Measurements from ENCODE around the gene ELF1. TPM values are rescaled to one million over a fixed set of nuclear protein-coding genes. Genes with fewer than 3 reads are reported as not detected.
"Not testable (repeated sequence)": the region's sequence is repeated elsewhere in the genome, so short reads cannot be mapped to it uniquely, and the experiment has no call there.

The ELF1 gene
- total and polyA plus RNA-seq, 2 donors from 2014 or later = 12.0 to 95.1 TPM

DNA sequence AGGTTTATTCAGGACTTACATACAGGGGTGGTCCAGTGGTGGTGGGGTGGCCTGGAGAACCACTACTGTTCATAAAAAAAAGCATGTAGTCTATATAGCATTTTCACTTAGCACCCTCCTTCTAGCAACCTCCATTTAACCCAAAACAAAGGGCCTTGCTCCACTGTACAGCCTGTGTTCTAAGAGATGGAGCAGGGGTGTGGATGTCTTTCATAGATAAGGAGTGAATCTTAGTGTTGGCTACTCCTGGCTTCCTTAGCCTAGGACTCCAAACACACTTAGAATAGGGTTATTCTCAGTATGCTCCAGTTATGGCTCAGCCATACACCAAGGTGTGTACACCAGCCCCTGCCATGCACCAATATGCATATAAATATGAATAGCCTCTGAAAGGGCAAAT is 95.2 kb downstream of the ELF1 start:
- no peak for DNase-seq
- intact Hi-C loops (cut with DNase I) = loop anchor here (10.0 kb wide), 1 partner anchor 131 kb away; no protein-coding TSS in a partner anchor
- H3K4me3 ChIP-seq (ENCODE audit: low read length in 3 of 3) = no peak overlapping the region
- TF ChIP-seq, protein P1, sequence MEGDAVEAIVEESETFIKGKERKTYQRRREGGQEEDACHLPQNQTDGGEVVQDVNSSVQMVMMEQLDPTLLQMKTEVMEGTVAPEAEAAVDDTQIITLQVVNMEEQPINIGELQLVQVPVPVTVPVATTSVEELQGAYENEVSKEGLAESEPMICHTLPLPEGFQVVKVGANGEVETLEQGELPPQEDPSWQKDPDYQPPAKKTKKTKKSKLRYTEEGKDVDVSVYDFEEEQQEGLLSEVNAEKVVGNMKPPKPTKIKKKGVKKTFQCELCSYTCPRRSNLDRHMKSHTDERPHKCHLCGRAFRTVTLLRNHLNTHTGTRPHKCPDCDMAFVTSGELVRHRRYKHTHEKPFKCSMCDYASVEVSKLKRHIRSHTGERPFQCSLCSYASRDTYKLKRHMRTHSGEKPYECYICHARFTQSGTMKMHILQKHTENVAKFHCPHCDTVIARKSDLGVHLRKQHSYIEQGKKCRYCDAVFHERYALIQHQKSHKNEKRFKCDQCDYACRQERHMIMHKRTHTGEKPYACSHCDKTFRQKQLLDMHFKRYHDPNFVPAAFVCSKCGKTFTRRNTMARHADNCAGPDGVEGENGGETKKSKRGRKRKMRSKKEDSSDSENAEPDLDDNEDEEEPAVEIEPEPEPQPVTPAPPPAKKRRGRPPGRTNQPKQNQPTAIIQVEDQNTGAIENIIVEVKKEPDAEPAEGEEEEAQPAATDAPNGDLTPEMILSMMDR (IDR thresholded peaks at IDR 0.05; ENCODE audit: borderline replicate concordance, extremely low read depth, insufficient read depth) = no peak
- H3K27me3 ChIP-seq (ENCODE audit: control insufficient read depth, insufficient read depth, low read length) = no peaks in the 10 kb centered on the region
- peaks cover 0 to 2% (median 0%) of the 10 kb centered on the region in 3 donors for H3K4me1 ChIP-seq (ENCODE audit: control insufficient read depth in 2 of 3, insufficient read depth in 2 of 3, low read depth in 1 of 3, low read length in 3 of 3)
- FAIRE-seq = no peak
- H3K27ac ChIP-seq (ENCODE audit: low read depth in 2 of 2, low read length in 2 of 2) = no peak overlapping the region
- H3K9me3 ChIP-seq (ENCODE audit: control insufficient read depth in 2 of 3, insufficient read depth in 1 of 3, low read length in 3 of 3) = no peaks in the 10 kb centered on the region
- no peak overlapping the region for H3K9ac ChIP-seq (ENCODE audit: low read length in 3 of 3)
- H3K36me3 ChIP-seq (ENCODE audit: control insufficient read depth in 2 of 3, insufficient read depth in 3 of 3, low read length in 3 of 3) = no peaks in the 10 kb centered on the region

DNA sequence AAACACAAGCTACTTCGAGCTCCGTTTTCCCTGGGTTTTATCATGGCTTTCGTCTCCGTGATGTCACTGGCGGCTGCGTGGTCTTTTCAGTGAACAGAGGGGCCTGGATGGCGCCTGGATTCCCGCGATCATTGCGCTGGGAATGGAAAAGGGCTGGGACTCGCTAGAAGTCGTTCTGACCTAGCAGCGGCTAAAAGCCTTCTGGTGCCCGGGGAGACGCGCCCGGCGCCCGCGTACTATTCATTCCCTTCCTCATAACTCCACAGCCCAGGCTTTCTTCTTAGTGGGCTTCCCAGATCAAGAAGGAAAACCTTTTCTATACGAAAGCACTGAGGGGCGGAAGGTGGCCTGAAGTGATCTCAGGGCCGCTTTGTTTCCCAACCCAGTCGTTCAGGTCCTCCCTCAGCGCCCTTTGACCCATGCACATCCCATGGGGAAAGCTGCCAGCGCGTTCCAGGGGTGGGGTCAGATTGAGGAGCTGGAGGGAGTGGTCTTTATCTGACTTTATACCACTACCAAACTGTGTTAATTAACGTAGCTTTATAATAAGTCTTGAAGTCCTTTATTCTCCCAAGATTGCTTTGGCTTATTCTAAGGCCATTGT is 96.6 kb downstream of the ELF1 start:
- Histone ChIP-seq H3K27ac (ENCODE audit: low read depth in 2 of 2, low read length in 2 of 2) (no peak overlapping the region), H3K36me3 (ENCODE audit: control insufficient read depth in 2 of 3, insufficient read depth in 3 of 3, low read length in 3 of 3) (no peaks in the 10 kb centered on the region), H3K27me3 (ENCODE audit: control insufficient read depth, insufficient read depth, low read length) (no peaks in the 10 kb centered on the region), H3K4me3 (ENCODE audit: low read length in 3 of 3) (no peak overlapping the region), H3K4me1 (ENCODE audit: control insufficient read depth in 2 of 3, insufficient read depth in 2 of 3, low read depth in 1 of 3, low read length in 3 of 3) (peaks cover 0 to 2% (median 0%) of the 10 kb centered on the region in 3 donors), H3K9me3 (ENCODE audit: control insufficient read depth in 2 of 3, insufficient read depth in 1 of 3, low read length in 3 of 3) (no peaks in the 10 kb centered on the region), H3K9ac (ENCODE audit: low read length in 3 of 3) (no peak overlapping the region)
- FAIRE-seq = no peak
- TF ChIP-seq, protein P1 (IDR thresholded peaks at IDR 0.05; ENCODE audit: borderline replicate concordance, extremely low read depth, insufficient read depth) = no peak
- intact Hi-C loops (cut with DNase I) = loop anchor here (10.0 kb wide), 1 partner anchor 132 kb away; no protein-coding TSS in a partner anchor
- DNase-seq = peak in 2 of 5 donors; percentile 7 to 59

- Histone ChIP-seq H3K27ac (ENCODE audit: low read depth in 2 of 2, low read length in 2 of 2) (peak overlapping the region; percentile 67 to 76), H3K27me3 (ENCODE audit: control insufficient read depth, insufficient read depth, low read length) (no peaks in the 10 kb centered on the region), H3K9me3 (ENCODE audit: control insufficient read depth in 2 of 3, insufficient read depth in 1 of 3, low read length in 3 of 3) (no peaks in the 10 kb centered on the region), H3K9ac (ENCODE audit: low read length in 3 of 3) (peak overlapping the region; percentile 52 to 82 (median 69)), H3K36me3 (ENCODE audit: control insufficient read depth in 2 of 3, insufficient read depth in 3 of 3, low read length in 3 of 3) (no peaks in the 10 kb centered on the region), H3K4me3 (ENCODE audit: low read length in 3 of 3) (peak overlapping the region; percentile 69 to 91 (median 89)), H3K4me1 (ENCODE audit: control insufficient read depth in 2 of 3, insufficient read depth in 2 of 3, low read depth in 1 of 3, low read length in 3 of 3) (peaks cover 0 to 2% (median 0%) of the 10 kb centered on the region in 3 donors)
- intact Hi-C loops (cut with DNase I) = loop anchor here (10.0 kb wide), 1 partner anchor 134 kb away; no protein-coding TSS in a partner anchor
- TF ChIP-seq, protein P1 (IDR thresholded peaks at IDR 0.05; ENCODE audit: borderline replicate concordance, extremely low read depth, insufficient read depth) = no peak
- no peak for DNase-seq
- FAIRE-seq = no peak
Measured at GRCh38 chr13:40920826-40921225, 98.3 kb downstream of the ELF1 start.

- not testable (repeated sequence) for H3K9me3 ChIP-seq (ENCODE audit: control insufficient read depth in 2 of 3, insufficient read depth in 1 of 3, low read length in 3 of 3); H3K27me3 ChIP-seq (ENCODE audit: control insufficient read depth, insufficient read depth, low read length); H3K36me3 ChIP-seq (ENCODE audit: control insufficient read depth in 2 of 3, insufficient read depth in 3 of 3, low read length in 3 of 3); H3K4me1 ChIP-seq (ENCODE audit: control insufficient read depth in 2 of 3, insufficient read depth in 2 of 3, low read depth in 1 of 3, low read length in 3 of 3); H3K9ac ChIP-seq (ENCODE audit: low read length in 3 of 3); DNase-seq; H3K4me3 ChIP-seq (ENCODE audit: low read length in 3 of 3); FAIRE-seq; H3K27ac ChIP-seq (ENCODE audit: low read depth in 2 of 2, low read length in 2 of 2)
- intact Hi-C loops (cut with DNase I) = loop anchor here (10.0 kb wide), 1 partner anchor 135 kb away; no protein-coding TSS in a partner anchor
Measured at GRCh38 chr13:40919901-40920300, 99.2 kb downstream of the ELF1 start.
